Fibroblast of skin of scalp (primary cell): Measurements from ENCODE around the gene GNGT1. TPM values are rescaled to one million over a fixed set of nuclear protein-coding genes. Genes with fewer than 3 reads are reported as not detected.

Experiments used
- DNase-seq: peaks from one replicate; pipeline ENCODE4 v3.0.0-alpha.2; 2013
- polyA plus RNA-seq, 2 experiments: library from polyadenylated mRNA; unstranded; fragments of 120-200 nt; gene quantifications; one replicate each; pipeline ENCODE4 v1.2.1, GENCODE V29; 2013; ENCODE audit not compliant: insufficient read length in 2 of 2

Gene GNGT1
- polyA plus RNA-seq (2013, experiment 1 of 2; ENCODE audit: insufficient read length) = not detected
- not detected for polyA plus RNA-seq (2013, experiment 2 of 2; ENCODE audit: insufficient read length)

- DNase-seq = no peak
Measured at GRCh38 chr7:93906267-93906666, at the start of gene GNGT1. TSS of gene GNGT1 (plus strand) at chr7:93906567. CDS start at chr7:93906747, 180 bp downstream.

- no peak for DNase-seq
Measured at GRCh38 chr7:93858857-93859256, 47.5 kb upstream of the GNGT1 start.

- no peak for DNase-seq
Measured at GRCh38 chr7:93860261-93860660, 46.1 kb upstream of the GNGT1 start.

- no peak for DNase-seq
Measured at GRCh38 chr7:93861325-93861949, 44.9 kb upstream of the GNGT1 start.

- no peak for DNase-seq
Measured at GRCh38 chr7:93862651-93863050, 43.7 kb upstream of the GNGT1 start.

GRCh38 chr7:93866886-93867285, 39.5 kb upstream of the GNGT1 start:
- DNase-seq = no peak

GRCh38 chr7:93873998-93874574, 32.3 kb upstream of the GNGT1 start:
- DNase-seq = no peak

GRCh38 chr7:93877742-93878141, 28.6 kb upstream of the GNGT1 start:
- DNase-seq = no peak

GRCh38 chr7:93879356-93879755, 27.0 kb upstream of the GNGT1 start:
- no peak for DNase-seq

GRCh38 chr7:93882468-93882867, 23.9 kb upstream of the GNGT1 start:
- DNase-seq = peak; percentile 16

- peak; percentile 30 for DNase-seq
Measured at GRCh38 chr7:93883078-93883916, 23.1 kb upstream of the GNGT1 start.

GRCh38 chr7:93883917-93884345, 22.4 kb upstream of the GNGT1 start:
- no peak for DNase-seq

- DNase-seq = no peak
Measured at GRCh38 chr7:93884541-93884940, 21.8 kb upstream of the GNGT1 start.

GRCh38 chr7:93889261-93889660, 17.1 kb upstream of the GNGT1 start:
- DNase-seq = peak; percentile 19

- peak; percentile 28 for DNase-seq
Measured at GRCh38 chr7:93890041-93890463, 16.3 kb upstream of the GNGT1 start.

- peak; percentile 42 for DNase-seq
Measured at GRCh38 chr7:93890464-93891068, 15.8 kb upstream of the GNGT1 start, which contains the start of gene TFPI2. TSS of gene TFPI2 (minus strand) at chr7:93890753. CDS start at chr7:93890678, 75 bp downstream.

GRCh38 chr7:93894426-93894825, 11.9 kb upstream of the GNGT1 start:
- DNase-seq = peak; percentile 10

- DNase-seq = no peak
Measured at GRCh38 chr7:93894966-93895640, 11.3 kb upstream of the GNGT1 start.

GRCh38 chr7:93895859-93896600, 10.3 kb upstream of the GNGT1 start:
- DNase-seq = no peak

- no peak for DNase-seq
Measured at GRCh38 chr7:93897680-93898079, 8.7 kb upstream of the GNGT1 start.

GRCh38 chr7:93902777-93903423, 3.5 kb upstream of the GNGT1 start:
- DNase-seq = peak; percentile 73
